Activated naive CD8-positive, alpha-beta T cell (primary cell): ENCODE results near the gene CROCC2.

ENCODE experiments used
- H3K27ac Mint-ChIP-seq: one replicate; pipeline ENCODE4 v1.8.0; 2021; ENCODE audit warnings: mixed read lengths
- H3K27me3 Mint-ChIP-seq: one replicate; pipeline ENCODE4 v1.8.0; 2021; ENCODE audit warnings: mixed read lengths
- H3K36me3 Mint-ChIP-seq: one replicate; pipeline ENCODE4 v1.8.0; 2021; ENCODE audit warnings: mixed read lengths
- H3K4me1 Mint-ChIP-seq: one replicate; pipeline ENCODE4 v1.8.0; 2021; ENCODE audit warnings: low read depth, mixed read lengths
- H3K4me3 Mint-ChIP-seq: one replicate; pipeline ENCODE4 v1.8.0; 2021; ENCODE audit warnings: mild to moderate bottlenecking, mixed read lengths
- H3K9me3 Mint-ChIP-seq: one replicate; pipeline ENCODE4 v1.8.0; 2021; ENCODE audit warnings: low read depth, mixed read lengths

Gene CROCC2

GRCh38 chr2:240906141-240906910 lies at the start of gene CROCC2:
TSS of gene CROCC2 (plus strand) at chr2:240906336. CDS start at chr2:240906514, 178 bp downstream.
- H3K27me3 Mint-ChIP-seq, result no peaks in the 10 kb centered on the region
- H3K27ac Mint-ChIP-seq, result no peak within 1 kb of the TSS
- H3K4me3 Mint-ChIP-seq, result no peak within 1 kb of the TSS
- H3K36me3 Mint-ChIP-seq, result no peaks in the 10 kb centered on the region
- no peaks in the 10 kb centered on the region for H3K9me3 Mint-ChIP-seq
- no peaks in the 10 kb centered on the region for H3K4me1 Mint-ChIP-seq

- H3K4me3 Mint-ChIP-seq, result no peak overlapping the region
- no peak overlapping the region for H3K27ac Mint-ChIP-seq
- H3K36me3 Mint-ChIP-seq, result peaks cover 2% of the 10 kb centered on the region
- no peaks in the 10 kb centered on the region for H3K9me3 Mint-ChIP-seq
- H3K4me1 Mint-ChIP-seq, result no peaks in the 10 kb centered on the region
- H3K27me3 Mint-ChIP-seq, result no peaks in the 10 kb centered on the region
These were observed 48.8 kb upstream of the CROCC2 start for GRCh38 chr2:240857039-240858008.

- Mint-ChIP-seq H3K27me3 (no peaks in the 10 kb centered on the region), H3K36me3 (peaks cover 2% of the 10 kb centered on the region), H3K27ac (no peak overlapping the region), H3K4me1 (no peaks in the 10 kb centered on the region), H3K4me3 (no peak overlapping the region), H3K9me3 (no peaks in the 10 kb centered on the region)
These were observed 47.8 kb upstream of the CROCC2 start for GRCh38 chr2:240858321-240858720.

- Mint-ChIP-seq H3K4me1 (no peaks in the 10 kb centered on the region), H3K27me3 (no peaks in the 10 kb centered on the region), H3K9me3 (no peaks in the 10 kb centered on the region), H3K36me3 (peaks cover 2% of the 10 kb centered on the region), H3K4me3 (no peak overlapping the region), H3K27ac (no peak overlapping the region)
These were observed 47.3 kb upstream of the CROCC2 start for GRCh38 chr2:240858871-240859270.

GRCh38 chr2:240861547-240861946 lies 44.6 kb upstream of the CROCC2 start:
- Mint-ChIP-seq H3K4me1 (no peaks in the 10 kb centered on the region), H3K36me3 (no peaks in the 10 kb centered on the region), H3K4me3 (no peak overlapping the region), H3K27ac (no peak overlapping the region), H3K27me3 (no peaks in the 10 kb centered on the region), H3K9me3 (no peaks in the 10 kb centered on the region)

- Mint-ChIP-seq H3K4me3 (no peak overlapping the region), H3K9me3 (no peaks in the 10 kb centered on the region), H3K36me3 (no peaks in the 10 kb centered on the region), H3K27me3 (peaks cover 4% of the 10 kb centered on the region), H3K27ac (no peak overlapping the region), H3K4me1 (no peaks in the 10 kb centered on the region)
These were observed 41.7 kb upstream of the CROCC2 start for GRCh38 chr2:240864475-240864874.

GRCh38 chr2:240865391-240865790 lies 40.7 kb upstream of the CROCC2 start:
- H3K9me3 Mint-ChIP-seq, result no peaks in the 10 kb centered on the region
- H3K27ac Mint-ChIP-seq, result no peak overlapping the region
- H3K36me3 Mint-ChIP-seq, result no peaks in the 10 kb centered on the region
- H3K4me1 Mint-ChIP-seq, result no peaks in the 10 kb centered on the region
- no peak overlapping the region for H3K4me3 Mint-ChIP-seq
- H3K27me3 Mint-ChIP-seq, result peaks cover 4% of the 10 kb centered on the region

- H3K4me3 Mint-ChIP-seq, result no peak within 1 kb of the TSS
- no peaks in the 10 kb centered on the region for H3K4me1 Mint-ChIP-seq
- H3K9me3 Mint-ChIP-seq, result no peaks in the 10 kb centered on the region
- H3K36me3 Mint-ChIP-seq, result no peaks in the 10 kb centered on the region
- no peak within 1 kb of the TSS for H3K27ac Mint-ChIP-seq
- H3K27me3 Mint-ChIP-seq, result peaks cover 4% of the 10 kb centered on the region
These were observed 37.6 kb upstream of the CROCC2 start, which contains the start of gene AGXT for GRCh38 chr2:240868286-240869108. TSS of gene AGXT (plus strand) at chr2:240868824. CDS start at chr2:240868866, 42 bp downstream.

GRCh38 chr2:240869109-240869955 lies 36.8 kb upstream of the CROCC2 start:
- no peak overlapping the region for H3K4me3 Mint-ChIP-seq
- H3K4me1 Mint-ChIP-seq, result no peaks in the 10 kb centered on the region
- peaks cover 4% of the 10 kb centered on the region for H3K27me3 Mint-ChIP-seq
- H3K36me3 Mint-ChIP-seq, result no peaks in the 10 kb centered on the region
- no peak overlapping the region for H3K27ac Mint-ChIP-seq
- H3K9me3 Mint-ChIP-seq, result no peaks in the 10 kb centered on the region

GRCh38 chr2:240869956-240870875 lies 35.9 kb upstream of the CROCC2 start:
- H3K4me3 Mint-ChIP-seq, result no peak overlapping the region
- H3K36me3 Mint-ChIP-seq, result no peaks in the 10 kb centered on the region
- H3K27ac Mint-ChIP-seq, result no peak overlapping the region

GRCh38 chr2:240871071-240871958 lies 34.8 kb upstream of the CROCC2 start:
- Mint-ChIP-seq H3K36me3 (no peaks in the 10 kb centered on the region), H3K27ac (no peak overlapping the region), H3K9me3 (no peaks in the 10 kb centered on the region), H3K4me1 (no peaks in the 10 kb centered on the region), H3K27me3 (peaks cover 4% of the 10 kb centered on the region), H3K4me3 (no peak overlapping the region)

More at GRCh38 chr2:240869956-240870875, 35.9 kb upstream of the CROCC2 start:
- H3K27me3 Mint-ChIP-seq, result peaks cover 4% of the 10 kb centered on the region
- H3K9me3 Mint-ChIP-seq, result no peaks in the 10 kb centered on the region
- H3K4me1 Mint-ChIP-seq, result no peaks in the 10 kb centered on the region

- H3K27ac Mint-ChIP-seq, result no peak overlapping the region
- H3K36me3 Mint-ChIP-seq, result no peaks in the 10 kb centered on the region
- no peak overlapping the region for H3K4me3 Mint-ChIP-seq
These were observed 33.6 kb upstream of the CROCC2 start for GRCh38 chr2:240872317-240873097.

More at GRCh38 chr2:240872317-240873097, 33.6 kb upstream of the CROCC2 start:
- H3K4me1 Mint-ChIP-seq, result no peaks in the 10 kb centered on the region
- H3K9me3 Mint-ChIP-seq, result no peaks in the 10 kb centered on the region
- H3K27me3 Mint-ChIP-seq, result peaks cover 2% of the 10 kb centered on the region
